NT2/D1 (cell line): ENCODE data around the gene AIDA.

Source experiments
- SUZ12 ChIP-seq: IDR thresholded peaks from 2 replicates; pipeline ENCODE4 v1.6.1; 2011; ENCODE audit not compliant: insufficient read length, insufficient read depth; ENCODE audit errors: extremely low read depth
- YY1 ChIP-seq: IDR thresholded peaks from 2 replicates; pipeline ENCODE4 v1.6.1; 2011; ENCODE audit not compliant: insufficient read length, insufficient read depth
- ZNF274 ChIP-seq: IDR thresholded peaks from 2 replicates; pipeline ENCODE4 v1.6.1; 2011; ENCODE audit warnings: mild to moderate bottlenecking, low read depth, low read length

GRCh38 chr1:222642468-222642867 is 69.8 kb downstream of the AIDA start:
- TF ChIP-seq YY1 (no peak), ZNF274 (no peak), SUZ12 (no peak)
